T-helper 17 cell (primary cell): ENCODE measurements around the gene SP2. TPM values are rescaled to one million over a fixed set of nuclear protein-coding genes. Genes with fewer than 3 reads are reported as not detected.

Experiments
- ATAC-seq: fragments of 150-1000 bp; cut with Tn5 transposase; 2 replicates; pipeline ENCODE4 v1.10.0; 2021; ENCODE audit warnings: mild to moderate bottlenecking, moderate library complexity
- DNase-seq, 3 donors: peaks; one replicate each; pipeline versions ENCODE4 v3.0.0 to v3.0.0-alpha.2; 2020 to 2021
- H3K9me3 ChIP-seq: one replicate; pipeline ENCODE4 v1.7.0; 2013; ENCODE audit warnings: low read length, mild to moderate bottlenecking; ENCODE audit not compliant: control insufficient read depth, poor library complexity, severe bottlenecking
- H3K27ac Mint-ChIP-seq: one replicate; pipeline ENCODE4 v1.8.0; 2022; ENCODE audit warnings: mild to moderate bottlenecking, moderate library complexity, mixed read lengths
- H3K27me3 Mint-ChIP-seq: one replicate; pipeline ENCODE4 v1.8.0; 2022; ENCODE audit warnings: mixed read lengths
- H3K36me3 Mint-ChIP-seq: one replicate; pipeline ENCODE4 v1.8.0; 2022; ENCODE audit warnings: low read depth, mixed read lengths
- H3K4me1 Mint-ChIP-seq: one replicate; pipeline ENCODE4 v1.8.0; 2022; ENCODE audit warnings: mild to moderate bottlenecking, mixed read lengths
- H3K4me3 Mint-ChIP-seq: one replicate; pipeline ENCODE4 v1.8.0; 2022; ENCODE audit warnings: mild to moderate bottlenecking, moderate library complexity, mixed read lengths
- total RNA-seq, 4 donors: library from RNA in 2 of 4; stranded (reverse) in 2 of 4; gene quantifications; one replicate each; pipeline ENCODE4 v1.2.3 and lab custom pipeline; 2022 to 2026

The SP2 gene
- total RNA-seq, 2 donors from 2014 or later = 28.2 to 33.2 TPM

DNA sequence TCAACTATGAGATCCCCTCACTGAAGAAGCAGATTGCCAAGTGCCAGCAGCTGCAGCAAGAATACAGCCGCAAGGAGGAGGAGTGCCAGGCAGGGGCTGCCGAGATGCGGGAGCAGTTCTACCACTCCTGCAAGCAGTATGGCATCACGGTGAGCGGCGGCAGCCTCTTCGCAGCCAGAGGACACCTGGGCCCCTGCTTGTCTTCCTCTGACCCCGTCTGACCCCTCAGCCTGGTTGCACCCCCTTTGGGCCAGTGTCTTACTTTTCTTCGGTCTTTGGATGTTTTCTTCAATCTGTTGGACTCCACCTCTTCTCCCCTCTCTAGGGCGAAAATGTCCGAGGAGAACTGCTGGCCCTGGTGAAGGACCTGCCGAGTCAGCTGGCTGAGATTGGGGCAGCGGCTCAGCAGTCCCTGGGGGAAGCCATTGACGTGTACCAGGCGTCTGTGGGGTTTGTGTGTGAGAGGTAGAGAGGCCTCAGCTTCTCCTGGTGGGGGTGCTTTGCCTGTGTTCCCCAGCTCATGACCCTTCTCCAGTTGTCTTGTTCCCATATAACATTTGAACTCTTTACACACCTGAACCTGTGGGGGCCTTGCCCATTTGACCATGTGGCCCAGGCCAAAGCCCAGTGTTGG, 79.3 kb downstream of the SP2 start:
- Mint-ChIP-seq H3K36me3 (peaks cover 12% of the 10 kb centered on the region), H3K4me3 (no peak overlapping the region), H3K27ac (no peak overlapping the region), H3K27me3 (no peaks in the 10 kb centered on the region), H3K4me1 (peaks cover 11% of the 10 kb centered on the region)
- no peak for ATAC-seq
- DNase-seq = no peak
- H3K9me3 ChIP-seq = no peaks in the 10 kb centered on the region

DNA sequence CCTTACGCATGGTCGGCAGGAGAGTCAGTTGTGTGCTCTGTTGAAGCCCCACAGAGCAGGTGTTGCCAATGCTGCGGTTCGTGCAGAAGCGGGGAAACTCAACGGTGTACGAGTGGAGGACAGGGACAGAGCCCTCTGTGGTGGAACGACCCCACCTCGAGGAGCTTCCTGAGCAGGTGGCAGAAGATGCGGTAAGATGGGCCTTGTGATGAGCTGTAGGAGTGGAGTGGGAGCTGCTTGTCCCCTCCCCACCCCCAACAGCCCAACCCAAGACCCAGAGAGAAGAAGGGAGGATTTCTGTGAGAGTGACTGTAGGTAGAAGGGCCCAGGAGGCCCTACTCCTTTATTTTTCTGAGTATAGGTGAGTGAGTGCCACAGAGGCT, 79.8 kb downstream of the SP2 start:
- Mint-ChIP-seq H3K36me3 (peaks cover 12% of the 10 kb centered on the region), H3K4me3 (no peak overlapping the region), H3K27ac (no peak overlapping the region), H3K27me3 (no peaks in the 10 kb centered on the region), H3K4me1 (peaks cover 6% of the 10 kb centered on the region)
- no peaks in the 10 kb centered on the region for H3K9me3 ChIP-seq
- no peak for DNase-seq
- ATAC-seq = no peak

DNA sequence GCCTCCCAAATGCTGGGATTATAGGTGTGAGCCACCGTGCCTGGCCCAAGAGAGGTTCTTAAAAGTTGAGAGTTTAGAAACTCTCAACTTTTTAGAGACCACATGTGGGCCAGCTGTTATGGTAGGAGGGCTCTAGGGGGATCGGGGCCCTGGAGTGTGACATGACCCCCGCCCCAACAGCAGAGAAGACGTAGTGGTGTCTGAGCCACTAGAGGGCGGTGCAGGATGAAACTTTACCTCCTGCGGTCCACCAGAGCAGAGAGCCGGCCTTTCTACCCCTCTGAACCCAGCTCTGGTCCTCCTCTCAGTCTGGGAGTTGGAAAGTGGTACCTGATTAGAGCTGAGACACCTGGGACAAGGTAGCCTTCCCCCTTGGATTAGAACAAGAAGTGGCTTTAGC, 82.3 kb downstream of the SP2 start:
- Mint-ChIP-seq H3K4me1 (peaks cover 4% of the 10 kb centered on the region), H3K27me3 (no peaks in the 10 kb centered on the region), H3K36me3 (peaks cover 12% of the 10 kb centered on the region), H3K27ac (no peak overlapping the region), H3K4me3 (no peak overlapping the region)
- ATAC-seq (peak; percentile 67), DNase-seq (peak; percentile 11 to 29 (median 15))
- no peaks in the 10 kb centered on the region for H3K9me3 ChIP-seq

Other genes with a start within 250 kb of the SP2 start
- 100 to 1,000 TPM; 183 to 196 TPM for gene KPNB1, start 246.3 kb upstream of the SP2 start, total RNA-seq
- gene TBKBP1, start 202.1 kb upstream of the SP2 start, total RNA-seq = 1 to 10 TPM; 2.4 to 2.6 TPM
- gene TBX21, start 163.0 kb upstream of the SP2 start, total RNA-seq = 1 to 10 TPM; 7.9 to 8.8 TPM
- gene OSBPL7, start 74.4 kb upstream of the SP2 start, total RNA-seq = 10 to 100 TPM; 52.4 to 59.6 TPM
- 10 to 100 TPM; 82.3 to 90.2 TPM for gene MRPL10, start 64.7 kb upstream of the SP2 start, total RNA-seq
- under 1 TPM; 0.90 to 0.99 TPM for gene LRRC46, start 64.6 kb upstream of the SP2 start, total RNA-seq
- 10 to 100 TPM; 21.4 to 27.1 TPM for gene SCRN2, start 55.0 kb upstream of the SP2 start, total RNA-seq
- under 1 TPM; 0.20 to 0.21 TPM for gene SP6, start 45.1 kb upstream of the SP2 start, total RNA-seq
- gene PNPO, start 45.3 kb downstream of the SP2 start, total RNA-seq = 10 to 100 TPM in 1 of 2 donors, 1 to 10 TPM in 1; 7.1 to 10.5 TPM
- not detected for gene PRR15L, start 61.6 kb downstream of the SP2 start, total RNA-seq
- 100 to 1,000 TPM; 228 to 231 TPM for gene CDK5RAP3, start 74.9 kb downstream of the SP2 start, total RNA-seq
- gene COPZ2, start 141.6 kb downstream of the SP2 start, total RNA-seq = 1 to 10 TPM in 1 of 2 donors, not detected in 1; 1.0 TPM
- gene NFE2L1, start 152.1 kb downstream of the SP2 start, total RNA-seq = 10 to 100 TPM; 41.2 to 42.2 TPM
- gene CBX1, start 205.2 kb downstream of the SP2 start, total RNA-seq = 10 to 100 TPM; 12.7 to 16.9 TPM
- 10 to 100 TPM; 12.8 to 13.2 TPM for gene SNX11, start 211.5 kb downstream of the SP2 start, total RNA-seq